HG03103 (cell line): Measurements from ENCODE around the gene SENP1.

Experiments used
- ATAC-seq: cut with Tn5 transposase; IDR thresholded peaks from one replicate; pipeline ENCODE4 v1.9.1; 2021; ENCODE audit warnings: low read depth; ENCODE audit not compliant: unreplicated experiment

Gene SENP1

GRCh38 chr12:48038085-48038484 is 67.8 kb downstream of the SENP1 start:
- no peak for ATAC-seq

GRCh38 chr12:48037267-48037915 is 68.5 kb downstream of the SENP1 start:
- no peak for ATAC-seq

- no peak for ATAC-seq
These were observed 69.1 kb downstream of the SENP1 start for GRCh38 chr12:48036818-48037217.

- ATAC-seq: no peak
These were observed 70.8 kb downstream of the SENP1 start for GRCh38 chr12:48034835-48035805.

- ATAC-seq: no peak
These were observed 72.4 kb downstream of the SENP1 start for GRCh38 chr12:48033451-48033850.

- ATAC-seq: no peak
These were observed 73.3 kb downstream of the SENP1 start for GRCh38 chr12:48032597-48032996.

- ATAC-seq: no peak
These were observed 74.5 kb downstream of the SENP1 start for GRCh38 chr12:48031135-48031960.

- no peak for ATAC-seq
These were observed 75.7 kb downstream of the SENP1 start for GRCh38 chr12:48030173-48030650.

GRCh38 chr12:48029491-48030172 is 76.2 kb downstream of the SENP1 start:
- no peak for ATAC-seq

GRCh38 chr12:48028541-48029431 is 77.1 kb downstream of the SENP1 start:
- ATAC-seq: no peak

GRCh38 chr12:48027183-48028002 is 78.5 kb downstream of the SENP1 start:
- no peak for ATAC-seq

- no peak for ATAC-seq
These were observed 79.6 kb downstream of the SENP1 start for GRCh38 chr12:48026060-48026827.

- ATAC-seq: no peak
These were observed 80.6 kb downstream of the SENP1 start for GRCh38 chr12:48025281-48025680.

GRCh38 chr12:48024735-48025134 is 81.1 kb downstream of the SENP1 start:
- ATAC-seq: no peak

- ATAC-seq: no peak
These were observed 82.5 kb downstream of the SENP1 start for GRCh38 chr12:48023386-48023785.

GRCh38 chr12:48022676-48023385 is 83.0 kb downstream of the SENP1 start:
- ATAC-seq: no peak

- ATAC-seq: no peak
These were observed 83.7 kb downstream of the SENP1 start for GRCh38 chr12:48022180-48022521.
